HG02970 (cell line): ENCODE results near the gene PUM2.
"Not testable (repeated sequence)": the region's sequence is repeated elsewhere in the genome, so short reads cannot be mapped to it uniquely, and the experiment has no call there.

Source experiments
- ATAC-seq: cut with Tn5 transposase; IDR thresholded peaks from one replicate; pipeline ENCODE4 v1.9.1; 2021; ENCODE audit warnings: mild to moderate bottlenecking, moderate library complexity, moderate number of reproducible peaks; ENCODE audit not compliant: unreplicated experiment, low FRiP score

PUM2 gene

GRCh38 chr2:20370191-20370590 is 19.5 kb upstream of the PUM2 start:
- ATAC-seq: no peak

- no peak for ATAC-seq
Observed at GRCh38 chr2:20369366-20369765, 18.7 kb upstream of the PUM2 start.

GRCh38 chr2:20368706-20369105 is 18.1 kb upstream of the PUM2 start:
- ATAC-seq: no peak

- ATAC-seq: not testable (repeated sequence)
Observed at GRCh38 chr2:20367929-20368328, 17.3 kb upstream of the PUM2 start.

- no peak for ATAC-seq
Observed at GRCh38 chr2:20366672-20367116, 16.1 kb upstream of the PUM2 start.

GRCh38 chr2:20365249-20365817 is 14.7 kb upstream of the PUM2 start:
- ATAC-seq: no peak

- no peak for ATAC-seq
Observed at GRCh38 chr2:20363578-20363977, 12.9 kb upstream of the PUM2 start.

GRCh38 chr2:20362701-20363435 is 12.2 kb upstream of the PUM2 start:
- no peak for ATAC-seq

- ATAC-seq: no peak
Observed at GRCh38 chr2:20361893-20362292, 11.2 kb upstream of the PUM2 start.

- no peak for ATAC-seq
Observed at GRCh38 chr2:20359096-20359495, 8.5 kb upstream of the PUM2 start.

- ATAC-seq: no peak
Observed at GRCh38 chr2:20357638-20358389, 7.2 kb upstream of the PUM2 start.

- ATAC-seq: no peak
Observed at GRCh38 chr2:20356042-20356441, 5.4 kb upstream of the PUM2 start.

- ATAC-seq: no peak
Observed at GRCh38 chr2:20355131-20355530, 4.5 kb upstream of the PUM2 start.

GRCh38 chr2:20353241-20353992 is 2.8 kb upstream of the PUM2 start:
- ATAC-seq: no peak

GRCh38 chr2:20352581-20353216 is 2.1 kb upstream of the PUM2 start:
- no peak for ATAC-seq

GRCh38 chr2:20352230-20352578 is 1.6 kb upstream of the PUM2 start:
- ATAC-seq: no peak

- ATAC-seq: no peak
Observed at GRCh38 chr2:20351555-20352229, 1.0 kb upstream of the PUM2 start.

GRCh38 chr2:20350041-20350712 is 467 bp downstream of the PUM2 start:
- ATAC-seq: peak; percentile 27

- no peak for ATAC-seq
Observed at GRCh38 chr2:20349513-20349921, 1.1 kb downstream of the PUM2 start.
